Smooth muscle cell (in vitro differentiated cells): ENCODE results near the gene CUL7. TPM values are rescaled to one million over a fixed set of nuclear protein-coding genes. Genes with fewer than 3 reads are reported as not detected.
"Not testable (repeated sequence)": the region's sequence is repeated elsewhere in the genome, so short reads cannot be mapped to it uniquely, and the experiment has no call there.

Experiments
- DNase-seq: peaks from one replicate; lab custom pipeline; 2025; ENCODE audit not compliant: unreplicated experiment; lab: John Stamatoyannopoulos, UW
- H2AFZ ChIP-seq: fragments of 200-600 bp; sonication (generic); 2 replicates; pipeline ENCODE4 v1.6.0; 2016; ENCODE audit warnings: antibody characterized with exemption, low read depth, mild to moderate bottlenecking
- H3F3A ChIP-seq: fragments of 200-600 bp; sonication (generic); 2 replicates; pipeline ENCODE4 v1.6.0; 2017; ENCODE audit warnings: antibody characterized with exemption, low read depth
- H3K27ac ChIP-seq: fragments of 200-600 bp; sonication (generic); 2 replicates; pipeline ENCODE4 v1.5.1; 2016; ENCODE audit warnings: low read depth, mild to moderate bottlenecking
- H3K27me3 ChIP-seq: fragments of 200-600 bp; sonication (generic); 2 replicates; pipeline ENCODE4 v1.6.1; 2016; ENCODE audit warnings: low read depth, mild to moderate bottlenecking
- H3K36me3 ChIP-seq: fragments of 200-600 bp; sonication (generic); 2 replicates; pipeline ENCODE4 v1.5.1; 2016; ENCODE audit warnings: low read depth
- H3K4me1 ChIP-seq: fragments of 200-600 bp; sonication (generic); 2 replicates; pipeline ENCODE4 v1.5.1; 2016; ENCODE audit warnings: low read depth
- H3K4me2 ChIP-seq: fragments of 200-600 bp; sonication (generic); 2 replicates; pipeline ENCODE4 v1.6.0; 2016; ENCODE audit warnings: mild to moderate bottlenecking
- H3K4me3 ChIP-seq: fragments of 200-600 bp; sonication (generic); 2 replicates; pipeline ENCODE4 v1.5.1; 2016; ENCODE audit warnings: mild to moderate bottlenecking
- H3K79me2 ChIP-seq: fragments of 200-600 bp; sonication (generic); 2 replicates; pipeline ENCODE4 v1.6.0; 2016; ENCODE audit warnings: low read depth, mild to moderate bottlenecking
- H3K9ac ChIP-seq: fragments of 200-600 bp; sonication (generic); 2 replicates; pipeline ENCODE4 v1.6.0; 2016; ENCODE audit warnings: low read depth
- H3K9me3 ChIP-seq: fragments of 200-600 bp; sonication (generic); replicated peaks from 2 replicates; pipeline ENCODE4 v1.5.1; 2016; ENCODE audit warnings: low read depth
- H4K20me1 ChIP-seq: fragments of 200-600 bp; sonication (generic); 2 replicates; pipeline ENCODE4 v1.6.0; 2016; ENCODE audit warnings: low read depth
- WGBS: methylation state at CpG from one replicate; pipeline ENCODE4 v1.1.7; 2016; ENCODE audit warnings: low lambda C conversion rate; 5-methylcytosine and 5-hydroxymethylcytosine counted together
- polyA plus RNA-seq: library from polyadenylated mRNA; unstranded; fragments of >200 nt; fragmentation: Nextera tagmentation; extraction: Ambion mirVana; gene quantifications from 2 replicates; pipeline ENCODE4 v1.2.1, GENCODE V29; 2016
- total RNA-seq: library from RNA; depleted of rRNA; stranded (reverse); fragments of >200 nt; gene quantifications from 2 replicates; pipeline ENCODE4 v1.2.3, GENCODE V29; 2014
- TF ChIP-seq, protein P1 (sequence below): fragments of 200-600 bp; sonication (generic); IDR thresholded peaks from 2 replicates; pipeline ENCODE4 v1.5.1; 2017; ENCODE audit warnings: borderline replicate concordance, mild to moderate bottlenecking, antibody characterized with exemption; ENCODE audit not compliant: insufficient read depth, poor library complexity, severe bottlenecking

Gene CUL7
- total and polyA plus RNA-seq, 2 experiments from 2014 or later: 36.9 to 49.6 TPM

DNA sequence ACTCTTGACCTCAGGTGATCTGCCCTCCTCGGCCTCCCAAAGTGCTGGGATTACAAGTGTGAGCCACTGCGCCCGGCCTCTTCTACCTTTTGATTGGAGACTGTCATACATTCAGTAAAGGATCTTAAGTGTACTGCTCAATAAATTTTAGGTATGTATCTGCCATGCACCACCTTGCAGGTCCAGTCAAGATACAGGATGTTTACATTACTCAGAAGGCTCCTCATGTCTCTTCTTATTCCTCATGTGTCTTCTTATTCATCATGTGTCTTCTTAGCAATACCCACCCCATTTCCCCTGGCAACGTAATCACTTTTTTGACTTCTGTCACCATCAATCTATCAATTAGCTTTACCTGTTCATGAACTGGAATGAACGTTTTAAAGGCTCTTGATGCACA lies 47.8 kb downstream of the CUL7 start:
- WGBS: 94% methylated on average over 5 of the region's 5 CpGs
- Histone ChIP-seq H3K4me1 (no peaks in the 10 kb centered on the region), H3K4me3 (no peak overlapping the region), H3K27ac (no peak overlapping the region), H3F3A (no peaks in the 10 kb centered on the region), H2AFZ (no peak overlapping the region), H3K9me3 (no peaks in the 10 kb centered on the region), H3K79me2 (peaks cover 4% of the 10 kb centered on the region), H4K20me1 (no peaks in the 10 kb centered on the region), H3K9ac (no peak overlapping the region), H3K4me2 (no peak overlapping the region), H3K27me3 (no peaks in the 10 kb centered on the region), H3K36me3 (no peaks in the 10 kb centered on the region)
- TF ChIP-seq, protein P1, sequence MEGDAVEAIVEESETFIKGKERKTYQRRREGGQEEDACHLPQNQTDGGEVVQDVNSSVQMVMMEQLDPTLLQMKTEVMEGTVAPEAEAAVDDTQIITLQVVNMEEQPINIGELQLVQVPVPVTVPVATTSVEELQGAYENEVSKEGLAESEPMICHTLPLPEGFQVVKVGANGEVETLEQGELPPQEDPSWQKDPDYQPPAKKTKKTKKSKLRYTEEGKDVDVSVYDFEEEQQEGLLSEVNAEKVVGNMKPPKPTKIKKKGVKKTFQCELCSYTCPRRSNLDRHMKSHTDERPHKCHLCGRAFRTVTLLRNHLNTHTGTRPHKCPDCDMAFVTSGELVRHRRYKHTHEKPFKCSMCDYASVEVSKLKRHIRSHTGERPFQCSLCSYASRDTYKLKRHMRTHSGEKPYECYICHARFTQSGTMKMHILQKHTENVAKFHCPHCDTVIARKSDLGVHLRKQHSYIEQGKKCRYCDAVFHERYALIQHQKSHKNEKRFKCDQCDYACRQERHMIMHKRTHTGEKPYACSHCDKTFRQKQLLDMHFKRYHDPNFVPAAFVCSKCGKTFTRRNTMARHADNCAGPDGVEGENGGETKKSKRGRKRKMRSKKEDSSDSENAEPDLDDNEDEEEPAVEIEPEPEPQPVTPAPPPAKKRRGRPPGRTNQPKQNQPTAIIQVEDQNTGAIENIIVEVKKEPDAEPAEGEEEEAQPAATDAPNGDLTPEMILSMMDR: no peak
- DNase-seq: no peak

DNA sequence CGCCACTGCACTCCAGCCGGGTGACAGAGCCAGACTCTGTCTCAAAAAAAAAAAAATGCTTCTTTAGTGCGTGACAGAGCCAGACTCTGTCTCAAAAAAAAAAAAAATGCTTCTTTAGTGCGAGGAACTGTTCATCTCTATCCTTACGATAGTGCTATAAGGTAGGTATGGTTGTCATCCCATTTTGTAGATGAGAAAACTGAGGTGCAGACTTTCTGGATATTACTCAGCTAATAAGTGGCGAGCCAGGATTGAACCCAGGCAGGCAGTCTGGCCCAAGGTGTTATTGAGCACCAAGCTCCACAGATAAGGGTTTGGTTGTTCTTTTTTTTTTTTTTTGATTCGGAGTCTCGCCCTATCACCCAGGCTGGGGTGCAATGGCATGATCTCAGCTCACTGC lies 51.8 kb downstream of the CUL7 start:
- no peaks in the 10 kb centered on the region for H3F3A ChIP-seq
- no peaks in the 10 kb centered on the region for H3K4me1 ChIP-seq
- H3K9me3 ChIP-seq: no peaks in the 10 kb centered on the region
- no peak overlapping the region for H3K9ac ChIP-seq
- no peak overlapping the region for H2AFZ ChIP-seq
- no peak overlapping the region for H3K4me2 ChIP-seq
- no peaks in the 10 kb centered on the region for H3K27me3 ChIP-seq
- H4K20me1 ChIP-seq: peaks cover 15% of the 10 kb centered on the region
- H3K79me2 ChIP-seq: peaks cover 7% of the 10 kb centered on the region
- over 99% methylated on average over 8 of the region's 8 CpGs for WGBS
- no peaks in the 10 kb centered on the region for H3K36me3 ChIP-seq
- H3K4me3 ChIP-seq: no peak overlapping the region
- no peak overlapping the region for H3K27ac ChIP-seq
- DNase-seq: no peak
- TF ChIP-seq, protein P1: no peak

DNA sequence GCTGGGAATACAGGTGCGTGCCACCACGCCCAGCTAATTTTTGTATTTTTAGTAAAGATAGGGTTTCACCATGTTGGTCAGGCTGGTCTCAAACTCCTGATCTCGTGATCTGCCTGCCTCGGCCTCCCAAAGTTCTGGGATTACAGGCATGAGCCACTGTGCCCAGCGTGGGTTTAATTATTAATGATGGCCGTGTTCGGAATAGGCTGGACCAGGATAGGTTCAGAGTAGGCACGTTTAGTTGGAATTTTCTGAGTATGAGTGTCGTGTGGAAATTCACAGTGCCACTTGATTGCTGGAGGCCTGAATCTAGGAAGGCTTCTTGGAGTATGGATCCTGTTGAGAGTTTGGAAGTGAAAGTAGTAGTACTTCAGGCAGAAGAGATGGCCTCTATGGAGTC lies 55.4 kb downstream of the CUL7 start:
- DNase-seq, H2AFZ ChIP-seq, H3K27me3 ChIP-seq, H3K4me3 ChIP-seq, H3K4me2 ChIP-seq, H3K79me2 ChIP-seq, H3K9me3 ChIP-seq, H3K36me3 ChIP-seq, H3F3A ChIP-seq, H3K9ac ChIP-seq, H3K4me1 ChIP-seq, H3K27ac ChIP-seq: not testable (repeated sequence)
- H4K20me1 ChIP-seq: peaks cover 27% of the 10 kb centered on the region
- WGBS: 97% methylated on average over 9 of the region's 9 CpGs

DNA sequence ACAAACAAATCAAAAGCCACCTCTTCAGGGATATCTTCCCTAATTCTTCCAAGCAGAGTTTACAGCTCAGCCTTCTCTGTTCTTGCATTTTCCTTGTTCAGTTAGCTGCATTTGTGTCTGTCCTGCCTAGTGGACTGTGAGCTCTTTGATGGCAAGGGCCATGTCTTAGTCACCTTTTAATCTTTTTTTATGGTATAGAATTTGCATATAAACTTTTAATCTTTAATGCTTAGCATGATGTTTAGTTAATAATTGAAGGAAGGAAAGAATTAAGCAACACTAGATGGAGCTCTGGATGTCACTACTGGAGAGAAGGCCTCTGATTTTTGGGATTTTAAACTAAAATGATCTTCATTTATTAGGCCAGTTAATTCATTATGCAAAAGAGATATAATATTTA lies 57.1 kb downstream of the CUL7 start:
- no peaks in the 10 kb centered on the region for H3K36me3 ChIP-seq
- DNase-seq: no peak
- no peaks in the 10 kb centered on the region for H3K27me3 ChIP-seq
- H3K9ac ChIP-seq: no peak overlapping the region
- H4K20me1 ChIP-seq: peaks cover 37% of the 10 kb centered on the region
- H3K4me1 ChIP-seq: no peaks in the 10 kb centered on the region
- H3K79me2 ChIP-seq: peaks cover 3% of the 10 kb centered on the region
- no peak overlapping the region for H3K4me2 ChIP-seq
- no peak overlapping the region for H2AFZ ChIP-seq
- H3K27ac ChIP-seq: no peak overlapping the region
- peaks cover 4% of the 10 kb centered on the region for H3F3A ChIP-seq
- H3K4me3 ChIP-seq: no peak overlapping the region
- TF ChIP-seq, protein P1: no peak
- H3K9me3 ChIP-seq: no peaks in the 10 kb centered on the region
